Gastrocnemius medialis (tissue), 4 donors: ENCODE measurements around the gene RUVBL2. TPM values are rescaled to one million over a fixed set of nuclear protein-coding genes. Genes with fewer than 3 reads are reported as not detected.
"Not testable (repeated sequence)": the region's sequence is repeated elsewhere in the genome, so short reads cannot be mapped to it uniquely, and the experiment has no call there.

ENCODE experiments used
- ATAC-seq, 2 donors: fragments of 150-250 bp; one replicate each; pipeline ENCODE4 v1.9.1; 2016
- DNase-seq, 2 donors: peaks; one replicate each; pipeline ENCODE4 v3.0.0-alpha.2; 2019
- H3K27ac ChIP-seq, 4 donors: fragments of 200-600 bp; sonication (generic); 1 replicate in 1 of 4; 2 replicates in 3 of 4; pipeline ENCODE4 v1.5.1; 2016 to 2018; ENCODE audit warnings: mild to moderate bottlenecking in 2 of 4, moderate library complexity in 1 of 4
- H3K27me3 ChIP-seq, 3 donors: fragments of 200-600 bp; sonication (generic) in 2 of 3; 1 replicate in 1 of 3; 2 replicates in 2 of 3; pipeline versions ENCODE4 v1.5.1 to v1.6.0; 2016 to 2019; ENCODE audit warnings: mild to moderate bottlenecking in 1 of 3, moderate library complexity in 1 of 3
- H3K36me3 ChIP-seq, 2 donors: fragments of 200-600 bp; sonication (generic) in 1 of 2; one replicate each; pipeline ENCODE4 v1.5.1; 2017 to 2018
- H3K4me1 ChIP-seq, 2 donors: fragments of 200-600 bp; sonication (generic) in 1 of 2; one replicate each; pipeline ENCODE4 v1.5.1; 2016 to 2017; ENCODE audit warnings: mild to moderate bottlenecking in 2 of 2
- H3K4me3 ChIP-seq, 4 donors: fragments of 200-600 bp; sonication (generic) in 3 of 4; 1 replicate in 1 of 4; 2 replicates in 3 of 4; pipeline ENCODE4 v1.5.1; 2016 to 2019; ENCODE audit warnings: mild to moderate bottlenecking in 2 of 4
- H3K9me3 ChIP-seq, 3 donors: fragments of 200-600 bp; sonication (generic) in 2 of 3; 1 replicate in 1 of 3; 2 replicates in 2 of 3; pipeline ENCODE4 v1.5.1; 2016 to 2019
- POLR2A ChIP-seq, 2 donors: fragments of 450-650 bp; IDR thresholded peaks; one replicate each; pipeline ENCODE4 v1.6.1; 2017; ENCODE audit warnings: antibody characterized with exemption in 2 of 2, mild to moderate bottlenecking in 2 of 2, moderate library complexity in 2 of 2
- in situ Hi-C, 4 donors: fragments of 200-750 bp; cut with MboI; loops; one replicate each; pipeline versions ENCODE4 v1.15.0 to v1.8.0; 2017; ENCODE audit warnings: low sequenced_read_pairs in 4 of 4
- intact Hi-C: fragments of 100-400 bp; cut with DNase I; formaldehyde crosslinking; loops from one replicate; pipeline ENCODE4 v1.15.1; 2023; ENCODE audit warnings: low total_unique reads
- total RNA-seq, 4 donors: library from RNA; depleted of rRNA; stranded (reverse); fragments of >200 nt; gene quantifications; one replicate each; pipeline versions ENCODE4 v1.1.0 to v1.2.3, GENCODE V29; 2016
- TF ChIP-seq, protein P1 (sequence below), 5 experiments: fragments of 450-650 bp in 3 of 5; fragments of 200-600 bp in 2 of 5; sonication (generic) in 2 of 5; IDR thresholded peaks in 4 of 5; conservative IDR thresholded peaks in 1 of 5; 1 replicate in 4 of 5; 2 replicates in 1 of 5; pipeline ENCODE4 v1.5.1; 2016 to 2019; ENCODE audit warnings: antibody characterized with exemption in 5 of 5, mild to moderate bottlenecking in 3 of 5, moderate library complexity in 3 of 5

RUVBL2 gene
- total RNA-seq, 4 donors from 2014 or later, result 134 to 185 (median 146) TPM

- DNase-seq (no peak), ATAC-seq (no peak)
- Histone ChIP-seq H3K4me3 (no peak overlapping the region), H3K36me3 (no peaks in the 10 kb centered on the region), H3K9me3 (no peaks in the 10 kb centered on the region), H3K4me1 (no peaks in the 10 kb centered on the region), H3K27me3 (no peaks in the 10 kb centered on the region), H3K27ac (no peak overlapping the region)
- in situ Hi-C loops (no loop called here), intact Hi-C loops (no loop called here)
- TF ChIP-seq, protein P1, sequence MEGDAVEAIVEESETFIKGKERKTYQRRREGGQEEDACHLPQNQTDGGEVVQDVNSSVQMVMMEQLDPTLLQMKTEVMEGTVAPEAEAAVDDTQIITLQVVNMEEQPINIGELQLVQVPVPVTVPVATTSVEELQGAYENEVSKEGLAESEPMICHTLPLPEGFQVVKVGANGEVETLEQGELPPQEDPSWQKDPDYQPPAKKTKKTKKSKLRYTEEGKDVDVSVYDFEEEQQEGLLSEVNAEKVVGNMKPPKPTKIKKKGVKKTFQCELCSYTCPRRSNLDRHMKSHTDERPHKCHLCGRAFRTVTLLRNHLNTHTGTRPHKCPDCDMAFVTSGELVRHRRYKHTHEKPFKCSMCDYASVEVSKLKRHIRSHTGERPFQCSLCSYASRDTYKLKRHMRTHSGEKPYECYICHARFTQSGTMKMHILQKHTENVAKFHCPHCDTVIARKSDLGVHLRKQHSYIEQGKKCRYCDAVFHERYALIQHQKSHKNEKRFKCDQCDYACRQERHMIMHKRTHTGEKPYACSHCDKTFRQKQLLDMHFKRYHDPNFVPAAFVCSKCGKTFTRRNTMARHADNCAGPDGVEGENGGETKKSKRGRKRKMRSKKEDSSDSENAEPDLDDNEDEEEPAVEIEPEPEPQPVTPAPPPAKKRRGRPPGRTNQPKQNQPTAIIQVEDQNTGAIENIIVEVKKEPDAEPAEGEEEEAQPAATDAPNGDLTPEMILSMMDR (IDR thresholded peaks at IDR 0.05 in 4 of 5, conservative IDR thresholded peaks at IDR 0.05 in 1 of 5), result no peak
- no peak for TF ChIP-seq POLR2A (IDR thresholded peaks at IDR 0.05)
Measured at GRCh38 chr19:49042177-49042576, 48.5 kb downstream of the RUVBL2 start.

GRCh38 chr19:49042666-49043065 lies 49.0 kb downstream of the RUVBL2 start:
- H3K4me1 ChIP-seq, in situ Hi-C loops, H3K27ac ChIP-seq, H3K9me3 ChIP-seq, H3K36me3 ChIP-seq, H3K4me3 ChIP-seq, intact Hi-C loops, ATAC-seq, DNase-seq, H3K27me3 ChIP-seq: not testable (repeated sequence)

GRCh38 chr19:49043548-49043947 lies 49.9 kb downstream of the RUVBL2 start, which contains the start of gene CGB5:
Gene CGB5, plus strand, starts transcription at chr19:49043848. Its CDS starts 362 bp downstream, at chr19:49044210.
- H3K4me1 ChIP-seq, H3K27ac ChIP-seq, in situ Hi-C loops, H3K36me3 ChIP-seq, DNase-seq, H3K9me3 ChIP-seq, H3K4me3 ChIP-seq, intact Hi-C loops, ATAC-seq, H3K27me3 ChIP-seq: not testable (repeated sequence)

- DNase-seq, in situ Hi-C loops, H3K27ac ChIP-seq, H3K36me3 ChIP-seq, H3K4me3 ChIP-seq, H3K9me3 ChIP-seq, ATAC-seq, H3K27me3 ChIP-seq, intact Hi-C loops, H3K4me1 ChIP-seq: not testable (repeated sequence)
Measured at GRCh38 chr19:49049011-49049410, 55.3 kb downstream of the RUVBL2 start, which contains the start of gene CGB8. Gene CGB8, minus strand, starts transcription at chr19:49049111. Its CDS starts 372 bp downstream, at chr19:49048739.

DNA sequence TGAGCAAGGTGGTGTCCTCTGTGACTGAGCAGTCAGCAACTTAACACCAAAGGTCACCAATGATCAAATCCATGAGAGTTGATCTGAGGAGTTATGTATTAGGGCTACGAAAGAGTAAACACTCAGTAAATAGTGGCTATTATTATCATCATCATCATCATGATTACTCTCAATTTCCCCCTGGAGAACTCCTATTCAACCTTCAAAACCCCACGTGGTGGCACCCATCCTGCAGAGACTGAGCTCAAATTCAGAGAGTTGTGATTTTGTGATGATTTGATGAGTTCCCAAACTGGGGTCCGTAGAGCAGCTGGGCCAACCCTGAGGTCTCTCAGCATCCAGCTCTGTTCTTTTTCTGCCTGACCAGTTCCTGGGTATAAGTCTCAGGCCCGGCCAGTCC lies 56.1 kb downstream of the RUVBL2 start:
- H3K27me3 ChIP-seq, H3K27ac ChIP-seq, H3K4me3 ChIP-seq, H3K36me3 ChIP-seq, H3K4me1 ChIP-seq, H3K9me3 ChIP-seq, in situ Hi-C loops, ATAC-seq, DNase-seq: not testable (repeated sequence)
- intact Hi-C loops, result loop anchor here (5.0 kb wide), 1 partner anchor 253 kb away; no protein-coding TSS in a partner anchor

DNA sequence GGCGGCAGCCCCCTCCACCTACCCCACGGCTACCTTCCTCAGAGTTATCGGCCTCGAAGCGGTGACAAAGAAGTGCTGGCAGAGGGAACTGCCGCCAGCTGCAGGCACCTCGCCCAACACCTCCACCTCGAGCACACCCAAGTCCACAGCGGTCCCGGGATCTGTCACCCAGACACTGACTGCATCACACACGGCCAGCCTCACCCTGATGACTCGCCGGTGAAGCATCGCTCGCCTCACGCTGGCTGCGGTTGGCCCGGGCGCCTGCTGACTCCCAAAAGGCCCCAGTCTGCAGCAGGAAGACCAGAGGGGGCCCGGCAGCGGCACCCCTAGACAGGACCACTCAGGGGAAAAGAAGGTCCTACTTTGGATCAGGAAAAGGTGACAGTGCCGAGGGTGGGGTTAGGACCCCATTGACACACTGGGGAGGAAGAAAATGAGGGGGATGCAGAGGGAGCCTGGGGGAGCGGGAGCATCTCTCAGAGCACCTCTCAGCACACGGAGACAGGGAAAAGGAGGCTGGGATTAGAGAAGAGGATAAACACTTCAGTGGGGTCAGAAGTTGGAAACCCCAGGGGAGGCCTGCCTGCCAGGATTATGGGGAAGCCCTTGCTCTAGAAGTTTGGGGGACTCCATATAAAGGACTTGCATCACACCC lies 56.8 kb downstream of the RUVBL2 start:
- H3K4me1 ChIP-seq, ATAC-seq, H3K27ac ChIP-seq, in situ Hi-C loops, H3K9me3 ChIP-seq, DNase-seq, H3K4me3 ChIP-seq, H3K27me3 ChIP-seq, H3K36me3 ChIP-seq: not testable (repeated sequence)
- intact Hi-C loops, result loop anchor here (5.0 kb wide), 1 partner anchor 253 kb away; no protein-coding TSS in a partner anchor

DNA sequence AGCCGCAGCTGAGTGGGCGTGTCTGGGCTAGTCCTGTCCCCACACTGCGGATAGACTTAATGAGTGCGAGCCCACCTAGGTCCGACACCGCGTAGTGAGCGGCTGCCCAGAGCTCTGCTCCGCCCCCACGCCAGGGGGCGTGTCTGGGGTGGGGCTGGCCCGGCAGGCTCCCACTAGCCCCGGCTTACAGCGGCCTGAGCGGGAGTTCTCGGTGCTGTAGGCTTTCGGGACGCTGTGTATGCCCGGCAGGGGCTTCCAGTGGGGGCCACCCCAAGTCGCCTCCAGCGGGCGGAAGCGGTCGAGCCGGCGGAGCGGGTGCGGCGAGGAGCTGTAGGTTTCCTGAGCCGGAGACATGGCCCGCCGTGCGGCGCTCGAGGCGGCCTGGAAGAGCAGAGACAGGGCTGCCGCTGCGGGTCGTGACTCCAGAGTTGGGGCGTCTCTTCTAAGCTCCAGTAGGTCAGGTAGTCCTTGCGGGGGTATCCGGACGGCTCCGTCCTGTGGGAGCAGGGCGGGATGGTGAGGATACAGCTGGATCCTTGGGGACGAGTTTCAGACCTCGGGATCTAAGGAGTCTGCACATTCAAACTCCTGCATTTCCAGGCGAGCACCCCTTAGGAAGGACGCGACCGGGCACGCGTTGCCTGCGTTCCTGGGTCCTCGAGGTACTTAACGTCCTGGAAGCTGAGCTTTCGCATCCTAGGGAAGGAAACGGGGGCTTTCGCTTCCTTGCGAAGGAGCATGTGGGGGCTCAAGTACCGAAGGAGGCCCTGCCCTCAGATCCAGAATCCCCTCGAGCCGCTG lies 62.6 kb downstream of the RUVBL2 start:
- H3K36me3 ChIP-seq, result no peaks in the 10 kb centered on the region
- H3K9me3 ChIP-seq, result no peaks in the 10 kb centered on the region
- H3K4me1 ChIP-seq, result peaks cover 6 to 23% of the 10 kb centered on the region in 2 donors
- in situ Hi-C loops (no loop called here), intact Hi-C loops (loop anchor here (1.0 kb wide), 1 partner anchor 18 kb away; no protein-coding TSS in a partner anchor)
- H3K4me3 ChIP-seq, result peak overlapping the region; percentile 49 to 77 (median 68)
- ATAC-seq (peak; percentile 66 to 74), DNase-seq (peak in 1 of 2 donors; percentile 43)
- TF ChIP-seq POLR2A (IDR thresholded peaks at IDR 0.05), result peak in 1 of 2 donors; percentile 33
- TF ChIP-seq, protein P1 (IDR thresholded peaks at IDR 0.05 in 4 of 5, conservative IDR thresholded peaks at IDR 0.05 in 1 of 5), result peak; percentile 13 to 70 (median 65)
- H3K27me3 ChIP-seq, result no peaks in the 10 kb centered on the region
- H3K27ac ChIP-seq, result peak overlapping the region; percentile 64 to 74 (median 67)

DNA sequence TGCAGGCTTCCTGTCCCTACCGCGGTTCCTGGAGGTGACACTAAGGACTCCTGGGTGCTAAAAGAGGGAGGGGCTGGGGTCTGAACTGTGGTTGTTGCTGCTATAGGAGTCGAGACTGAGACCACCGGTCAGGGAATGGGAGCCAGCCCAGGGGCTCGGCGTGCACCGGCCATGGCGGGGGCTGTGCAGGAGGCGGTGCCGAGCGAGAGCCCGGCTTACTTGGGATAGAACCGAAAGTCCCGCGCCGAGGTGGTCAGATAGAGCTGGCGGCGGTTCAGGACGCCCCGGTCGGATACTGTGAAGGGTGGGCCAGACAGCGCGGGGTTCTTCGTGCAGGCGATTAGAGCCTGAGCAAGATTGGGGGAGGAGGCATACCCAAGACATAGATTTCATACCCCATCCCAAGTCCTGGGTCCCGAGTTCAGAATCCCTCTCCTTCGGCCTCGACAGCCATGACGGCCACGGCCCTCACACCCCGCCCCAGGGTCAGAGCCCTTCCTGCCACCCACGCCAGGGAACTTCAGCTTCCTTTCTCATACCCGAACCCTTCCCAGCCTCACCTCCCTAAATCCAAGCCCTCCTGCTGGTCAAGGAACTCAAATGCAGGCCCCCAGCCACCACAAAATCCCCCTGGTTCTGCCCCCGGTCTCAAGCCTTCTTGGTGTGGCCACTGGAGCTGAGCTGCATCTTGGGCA lies 63.4 kb downstream of the RUVBL2 start:
- H3K36me3 ChIP-seq, in situ Hi-C loops, H3K9me3 ChIP-seq, H3K27me3 ChIP-seq, DNase-seq: not testable (repeated sequence)
- intact Hi-C loops, result loop anchor here (1.0 kb wide), 1 partner anchor 17 kb away; no protein-coding TSS in a partner anchor
- peak; percentile 25 to 27 for ATAC-seq
- peak overlapping the region; percentile 49 to 77 (median 68) for H3K4me3 ChIP-seq
- peaks cover 6 to 23% of the 10 kb centered on the region in 2 donors for H3K4me1 ChIP-seq
- peak overlapping the region; percentile 64 to 74 (median 67) for H3K27ac ChIP-seq
